Glomerular visceral epithelial cell (primary cell): ENCODE data around the gene LILRA5.
"Not testable (repeated sequence)": the region's sequence is repeated elsewhere in the genome, so short reads cannot be mapped to it uniquely, and the experiment has no call there.

Source experiments
- DNase-seq: peaks from one replicate; pipeline ENCODE4 v3.0.0-alpha.2; 2016; ENCODE audit errors: extremely low spot score

LILRA5 gene

GRCh38 chr19:54302257-54302656 is 10.7 kb downstream of the LILRA5 start:
- no peak for DNase-seq

- no peak for DNase-seq
These were observed 13.5 kb downstream of the LILRA5 start for GRCh38 chr19:54299515-54299914.

- no peak for DNase-seq
These were observed 13.9 kb downstream of the LILRA5 start for GRCh38 chr19:54299126-54299498.

GRCh38 chr19:54298357-54299125 is 14.4 kb downstream of the LILRA5 start:
- DNase-seq: no peak

GRCh38 chr19:54297759-54298305 is 15.1 kb downstream of the LILRA5 start:
- DNase-seq: no peak

- DNase-seq: no peak
These were observed 18.4 kb downstream of the LILRA5 start for GRCh38 chr19:54294539-54294938.

- not testable (repeated sequence) for DNase-seq
These were observed 23.8 kb downstream of the LILRA5 start for GRCh38 chr19:54289160-54289559.

GRCh38 chr19:54287456-54287855 is 25.5 kb downstream of the LILRA5 start:
- DNase-seq: no peak

- not testable (repeated sequence) for DNase-seq
These were observed 26.7 kb downstream of the LILRA5 start for GRCh38 chr19:54286283-54286682.

- DNase-seq: not testable (repeated sequence)
These were observed 27.4 kb downstream of the LILRA5 start for GRCh38 chr19:54285427-54286056.

GRCh38 chr19:54282686-54283470 is 30.1 kb downstream of the LILRA5 start:
- no peak for DNase-seq

GRCh38 chr19:54281729-54282075 is 31.3 kb downstream of the LILRA5 start:
- DNase-seq: not testable (repeated sequence)

GRCh38 chr19:54281007-54281728 is 31.8 kb downstream of the LILRA5 start, which contains the start of gene LILRB2:
Gene LILRB2, minus strand, starts transcription at chr19:54281110. Its CDS starts 614 bp downstream, at chr19:54280496.
- no peak for DNase-seq

GRCh38 chr19:54280441-54280840 is 32.5 kb downstream of the LILRA5 start:
- not testable (repeated sequence) for DNase-seq

GRCh38 chr19:54280025-54280424 is 32.9 kb downstream of the LILRA5 start:
- DNase-seq: not testable (repeated sequence)

GRCh38 chr19:54279406-54279962 is 33.5 kb downstream of the LILRA5 start:
- no peak for DNase-seq

GRCh38 chr19:54278571-54279195 is 34.3 kb downstream of the LILRA5 start:
- not testable (repeated sequence) for DNase-seq

- not testable (repeated sequence) for DNase-seq
These were observed 34.9 kb downstream of the LILRA5 start for GRCh38 chr19:54278056-54278455.

- not testable (repeated sequence) for DNase-seq
These were observed 35.8 kb downstream of the LILRA5 start for GRCh38 chr19:54277111-54277615.

GRCh38 chr19:54275951-54276350 is 37.0 kb downstream of the LILRA5 start:
- DNase-seq: no peak
